Kidney glomerular epithelial cell (primary cell): ENCODE results near the gene TBC1D9.

ENCODE experiments used
- DNase-seq: peaks from one replicate; lab custom pipeline; 2025; lab: John Stamatoyannopoulos, UW

The TBC1D9 gene

DNA sequence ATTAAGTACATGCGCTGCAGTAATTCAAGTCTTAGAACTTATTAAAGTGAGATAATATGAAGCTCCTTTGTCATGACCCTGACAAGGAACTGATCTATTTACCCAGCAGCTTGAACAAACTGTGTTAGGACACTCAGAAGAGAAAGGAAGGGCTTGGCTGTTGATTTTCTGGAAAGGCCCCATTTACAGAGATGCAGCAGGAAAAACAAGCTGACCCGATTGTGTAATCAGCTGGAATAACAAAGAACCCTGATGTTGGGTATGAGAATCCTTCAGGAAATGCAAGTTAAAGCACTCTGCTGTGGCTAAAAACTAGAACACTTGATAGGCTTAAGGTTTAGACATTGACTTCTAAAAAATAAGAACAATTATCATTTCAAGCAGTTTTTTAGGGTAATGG lies 64.8 kb downstream of the TBC1D9 start:
- DNase-seq, result peak; percentile 2

GRCh38 chr4:140690093-140690492 lies 66.1 kb downstream of the TBC1D9 start:
- DNase-seq, result no peak

DNA sequence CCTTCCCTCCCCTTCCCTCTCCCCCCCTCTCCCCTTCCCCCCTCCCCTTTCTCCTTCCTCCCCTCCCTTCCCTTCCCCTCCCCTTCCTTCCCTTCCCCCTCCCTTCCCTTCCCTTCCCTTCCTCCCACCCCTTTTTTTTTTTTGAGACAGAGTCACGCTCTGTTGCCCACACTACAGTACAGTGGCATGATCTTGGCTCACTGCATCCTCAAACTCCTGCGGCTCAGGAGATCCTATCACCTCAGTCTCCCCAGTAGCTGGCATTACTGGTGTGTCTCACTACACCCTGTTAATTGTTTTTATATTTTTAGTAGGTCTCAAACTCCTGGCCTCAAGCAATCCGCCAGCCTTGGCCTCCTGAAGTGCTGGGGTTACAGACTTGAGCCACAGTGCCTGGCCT lies 66.6 kb downstream of the TBC1D9 start:
- DNase-seq, result no peak

DNA sequence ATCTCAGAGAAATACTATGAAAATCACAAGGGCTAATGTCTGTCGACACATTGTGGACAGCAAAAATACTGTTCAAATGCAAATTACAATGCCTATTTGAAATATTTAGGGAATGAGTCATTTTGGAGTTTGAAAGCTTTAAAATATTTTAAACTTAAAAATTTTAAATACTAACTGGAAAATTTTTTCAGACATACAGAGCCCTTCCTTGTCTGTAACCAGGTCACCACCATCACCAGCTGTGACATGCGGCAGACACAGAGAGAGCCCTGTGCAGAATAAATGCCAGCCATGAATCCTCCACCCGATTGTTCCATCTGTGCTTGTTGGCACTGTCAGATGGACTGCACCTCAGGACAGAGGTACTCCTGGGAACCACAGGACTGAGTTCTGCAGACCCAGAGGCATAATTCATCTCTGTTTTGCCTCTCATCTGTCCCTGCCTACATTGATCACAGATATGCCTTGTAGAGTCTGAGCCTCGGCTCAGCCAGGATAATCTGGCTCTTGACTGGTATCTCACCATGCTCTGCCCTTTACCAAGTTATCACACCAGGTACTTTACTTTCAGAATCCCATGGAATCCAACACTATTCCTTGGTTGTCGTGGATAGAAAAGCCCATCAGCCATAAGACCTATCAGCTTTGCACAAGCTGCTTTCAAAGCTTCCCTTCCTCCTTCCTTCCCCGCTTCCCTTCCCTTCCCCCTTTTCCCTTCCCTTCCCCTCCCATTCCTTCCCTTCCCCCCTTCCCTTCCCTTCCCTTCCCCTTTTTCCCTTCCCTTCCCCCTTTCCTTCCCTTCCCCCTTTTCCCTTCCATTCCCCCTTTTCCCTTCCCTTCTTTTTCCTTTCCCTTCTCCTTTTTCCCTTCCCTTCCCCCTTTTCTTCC lies 67.2 kb downstream of the TBC1D9 start:
- no peak for DNase-seq

GRCh38 chr4:140686796-140687195 lies 69.4 kb downstream of the TBC1D9 start:
- no peak for DNase-seq

- DNase-seq, result no peak
Measured at GRCh38 chr4:140684314-140684713, 71.9 kb downstream of the TBC1D9 start.

DNA sequence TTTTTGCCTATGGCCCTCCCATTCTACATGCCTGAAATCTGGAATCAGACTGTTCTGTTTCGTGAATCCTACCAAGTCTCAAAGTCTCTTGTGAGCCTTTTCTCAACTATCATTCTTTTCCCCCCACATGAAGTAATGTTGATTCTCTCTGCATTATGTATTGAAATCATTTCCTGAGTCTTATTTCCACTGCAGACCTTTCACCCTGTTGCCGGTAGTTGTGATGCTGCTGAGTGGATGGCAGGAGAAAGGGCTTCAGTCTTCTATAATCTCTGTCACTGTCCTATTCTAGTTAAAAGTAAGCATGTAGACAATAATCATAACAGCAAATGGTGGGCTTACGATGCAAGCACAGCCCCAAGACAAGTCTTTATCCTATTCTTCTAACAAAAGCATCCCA lies 75.0 kb downstream of the TBC1D9 start:
- DNase-seq, result no peak

GRCh38 chr4:140680686-140681085 lies 75.5 kb downstream of the TBC1D9 start:
- no peak for DNase-seq

DNA sequence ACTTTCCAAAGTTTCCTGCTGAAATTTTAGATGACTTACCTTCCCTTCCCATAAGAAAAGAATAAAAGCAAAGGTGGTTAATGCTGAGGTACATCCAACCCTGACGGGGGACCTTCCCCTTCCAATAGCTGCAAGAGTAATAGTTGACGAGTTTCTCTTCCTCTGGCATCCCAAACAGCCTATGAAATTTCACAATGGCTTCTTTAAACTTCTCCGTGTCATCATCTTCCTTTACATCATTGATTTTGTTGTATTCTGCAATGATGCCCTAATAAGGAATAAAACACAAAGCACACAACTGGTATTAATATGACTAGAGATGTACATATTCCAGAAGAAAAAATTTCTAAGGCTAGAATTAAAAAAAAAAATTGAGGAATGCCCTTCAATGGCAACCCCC lies 76.6 kb downstream of the TBC1D9 start:
- no peak for DNase-seq

GRCh38 chr4:140675599-140676231 lies 80.5 kb downstream of the TBC1D9 start:
- peak; percentile 36 for DNase-seq

DNA sequence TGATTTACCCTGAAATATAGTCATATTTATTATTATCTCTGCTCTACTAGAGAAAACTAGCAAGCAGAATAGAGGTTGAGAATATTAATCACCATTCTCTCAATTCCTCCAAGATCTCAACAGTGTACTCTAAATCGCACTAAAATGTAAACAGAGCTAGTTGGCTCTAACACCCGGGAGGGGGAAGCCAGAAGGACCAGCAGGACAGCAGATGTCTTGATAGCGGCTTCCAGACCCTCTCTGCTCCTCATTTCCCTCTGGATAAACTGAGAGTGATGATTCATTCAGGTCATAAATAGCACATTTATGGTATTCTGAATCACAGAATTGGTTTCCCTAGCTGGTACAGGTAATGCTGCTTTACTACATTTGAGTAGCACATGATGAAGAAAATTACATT lies 82.5 kb downstream of the TBC1D9 start:
- DNase-seq, result no peak

- no peak for DNase-seq
Measured at GRCh38 chr4:140672416-140672815, 83.8 kb downstream of the TBC1D9 start.

DNA sequence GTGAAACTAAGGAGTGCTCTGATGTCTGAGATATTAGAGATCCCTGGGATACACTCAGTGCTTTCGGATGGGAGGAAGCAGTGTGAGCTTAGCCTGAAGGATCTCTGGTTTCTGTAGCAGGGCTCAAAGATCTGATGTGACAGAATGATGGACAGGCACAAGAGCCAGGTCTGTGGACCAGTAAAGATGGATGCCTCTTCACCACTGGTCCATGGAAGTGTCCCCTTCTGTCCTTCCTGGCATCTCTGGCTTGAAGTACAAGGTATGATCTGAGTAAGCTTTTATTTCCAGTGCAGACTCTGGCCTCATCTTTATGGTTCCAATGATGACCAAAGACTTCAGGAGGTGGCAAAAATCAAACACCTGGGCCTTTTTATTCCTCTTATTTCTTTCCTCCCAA lies 88.1 kb downstream of the TBC1D9 start:
- no peak for DNase-seq

GRCh38 chr4:140666889-140667614 lies 89.1 kb downstream of the TBC1D9 start:
- no peak for DNase-seq

- peak; percentile 29 for DNase-seq
Measured at GRCh38 chr4:140662082-140662869, 93.9 kb downstream of the TBC1D9 start.

DNA sequence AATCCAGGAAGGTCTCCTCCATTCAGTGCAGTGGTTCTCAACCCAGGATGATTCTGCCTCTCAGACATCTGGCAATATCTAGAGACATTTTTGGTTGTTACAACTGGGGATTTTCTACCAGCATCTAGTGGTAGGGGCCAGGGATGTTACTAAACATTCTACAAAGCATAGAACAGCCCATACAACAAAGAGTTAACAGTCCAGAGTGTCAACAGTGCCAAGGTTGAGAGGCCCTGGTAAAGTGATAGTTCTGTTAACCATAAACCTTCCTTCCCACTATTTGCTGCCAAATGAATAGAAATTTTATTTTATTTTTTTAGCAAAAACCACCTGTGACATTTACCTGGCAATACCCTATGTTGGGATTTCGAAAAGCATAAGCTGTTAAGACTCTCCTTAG lies 94.6 kb downstream of the TBC1D9 start:
- DNase-seq, result no peak

DNA sequence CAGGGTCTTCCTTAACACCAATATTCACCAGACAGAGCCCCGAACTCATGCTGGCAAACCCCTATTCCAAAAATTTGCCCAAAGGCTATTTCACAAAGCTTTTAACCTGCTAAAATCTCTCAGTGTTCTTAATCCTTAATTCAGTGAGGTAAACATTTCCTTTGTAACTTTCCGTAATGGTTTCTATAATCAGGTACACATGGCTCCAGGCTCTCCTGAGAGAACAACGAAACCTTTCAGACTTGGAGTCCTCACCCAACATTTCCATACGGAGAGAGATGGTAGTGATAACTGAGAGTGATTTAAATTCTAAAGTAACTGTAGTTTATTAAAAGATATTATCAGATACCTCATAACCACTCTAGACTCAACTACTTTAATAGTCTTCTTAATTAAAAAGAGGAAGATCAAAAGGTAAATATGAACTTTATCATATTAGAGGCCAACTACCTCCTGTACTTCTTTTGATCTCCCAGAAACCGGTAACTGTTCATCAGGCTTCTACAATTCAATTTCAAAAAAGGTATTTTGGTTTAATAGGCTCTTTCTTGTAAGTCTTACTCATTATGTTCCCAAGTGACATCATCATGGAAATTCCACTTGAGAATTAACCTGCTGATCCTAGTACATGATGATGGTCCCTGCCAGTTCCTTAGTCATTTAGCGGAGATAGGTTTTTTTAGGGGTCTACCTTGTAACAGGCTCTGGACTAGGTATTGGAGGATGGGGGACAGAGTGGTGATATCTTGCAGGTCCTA lies 96.1 kb downstream of the TBC1D9 start:
- no peak for DNase-seq

GRCh38 chr4:140654495-140654814 lies 101.7 kb downstream of the TBC1D9 start:
- no peak for DNase-seq

GRCh38 chr4:140653718-140654494 lies 102.3 kb downstream of the TBC1D9 start:
- peak; percentile 22 for DNase-seq

- DNase-seq, result peak; percentile 34
Measured at GRCh38 chr4:140652601-140653000, 103.6 kb downstream of the TBC1D9 start.
